ENCODE measurements around the gene RAB42. TPM values are rescaled to one million over a fixed set of nuclear protein-coding genes. Genes with fewer than 3 reads are reported as not detected.
A peak's percentile ranks its signal among the peaks of the same experiment; 100 is the strongest.
"Not testable (repeated sequence)": the region's sequence is repeated elsewhere in the genome, so short reads cannot be mapped to it uniquely, and the experiment has no call there.

RAB42 gene
- total RNA-seq, 1 donor from 2014 or later, result 5.7 TPM

GRCh38 chr1:28581531-28582247, 10.4 kb upstream of the RAB42 start:
- peaks cover 21 to 37% (median 31%) of the 10 kb centered on the region in 3 donors for H3K36me3 ChIP-seq (ENCODE audit: control insufficient read depth in 3 of 3, insufficient read depth in 3 of 3, low read length in 3 of 3)
- H3K27ac ChIP-seq (ENCODE audit: low read depth, low read length), result peak overlapping the region; percentile 87
- peaks cover 15 to 27% (median 19%) of the 10 kb centered on the region in 3 donors for H3K4me1 ChIP-seq (ENCODE audit: control insufficient read depth in 3 of 3, insufficient read depth in 3 of 3, low read length in 3 of 3)

GRCh38 chr1:28582248-28582615, 9.8 kb upstream of the RAB42 start:
- peaks cover 18 to 32% (median 26%) of the 10 kb centered on the region in 3 donors for H3K36me3 ChIP-seq (ENCODE audit: control insufficient read depth in 3 of 3, insufficient read depth in 3 of 3, low read length in 3 of 3)
- peak overlapping the region; percentile 87 for H3K27ac ChIP-seq (ENCODE audit: low read depth, low read length)
- no peaks in the 10 kb centered on the region for H3K9me3 ChIP-seq (ENCODE audit: control insufficient read depth in 3 of 3, low read length in 3 of 3)
- H3K4me3 ChIP-seq (ENCODE audit: low read length in 3 of 3), result peak overlapping the region; percentile 86 to 98 (median 92)
- no peaks in the 10 kb centered on the region for H3K27me3 ChIP-seq (ENCODE audit: control insufficient read depth in 3 of 3, insufficient read depth in 3 of 3, low read length in 3 of 3)
- peaks cover 15 to 27% (median 19%) of the 10 kb centered on the region in 3 donors for H3K4me1 ChIP-seq (ENCODE audit: control insufficient read depth in 3 of 3, insufficient read depth in 3 of 3, low read length in 3 of 3)
- peak overlapping the region; percentile 92 to 94 (median 93) for H3K9ac ChIP-seq (ENCODE audit: low read depth in 1 of 3, low read length in 3 of 3)

More at GRCh38 chr1:28581531-28582247, 10.4 kb upstream of the RAB42 start:
- peak overlapping the region; percentile 86 to 98 (median 92) for H3K4me3 ChIP-seq (ENCODE audit: low read length in 3 of 3)
- no peaks in the 10 kb centered on the region for H3K9me3 ChIP-seq (ENCODE audit: control insufficient read depth in 3 of 3, low read length in 3 of 3)
- H3K27me3 ChIP-seq (ENCODE audit: control insufficient read depth in 3 of 3, insufficient read depth in 3 of 3, low read length in 3 of 3), result no peaks in the 10 kb centered on the region
- H3K9ac ChIP-seq (ENCODE audit: low read depth in 1 of 3, low read length in 3 of 3), result peak overlapping the region; percentile 92 to 94 (median 93)

- not testable (repeated sequence) for H3K27me3 ChIP-seq (ENCODE audit: control insufficient read depth in 3 of 3, insufficient read depth in 3 of 3, low read length in 3 of 3); H3K36me3 ChIP-seq (ENCODE audit: control insufficient read depth in 3 of 3, insufficient read depth in 3 of 3, low read length in 3 of 3); H3K4me3 ChIP-seq (ENCODE audit: low read length in 3 of 3); H3K9me3 ChIP-seq (ENCODE audit: control insufficient read depth in 3 of 3, low read length in 3 of 3); H3K4me1 ChIP-seq (ENCODE audit: control insufficient read depth in 3 of 3, insufficient read depth in 3 of 3, low read length in 3 of 3); H3K27ac ChIP-seq (ENCODE audit: low read depth, low read length); H3K9ac ChIP-seq (ENCODE audit: low read depth in 1 of 3, low read length in 3 of 3)
Observed at GRCh38 chr1:28586585-28587391, 5.3 kb upstream of the RAB42 start.

GRCh38 chr1:28592321-28593071, 431 bp downstream of the RAB42 start:
- no peak overlapping the region for H3K27ac ChIP-seq (ENCODE audit: low read depth, low read length)

GRCh38 chr1:28593988-28594356, 1.9 kb downstream of the RAB42 start:
- H3K27ac ChIP-seq (ENCODE audit: low read depth, low read length); H3K4me3 ChIP-seq (ENCODE audit: low read length in 3 of 3); H3K27me3 ChIP-seq (ENCODE audit: control insufficient read depth in 3 of 3, insufficient read depth in 3 of 3, low read length in 3 of 3); H3K9me3 ChIP-seq (ENCODE audit: control insufficient read depth in 3 of 3, low read length in 3 of 3); H3K4me1 ChIP-seq (ENCODE audit: control insufficient read depth in 3 of 3, insufficient read depth in 3 of 3, low read length in 3 of 3); H3K36me3 ChIP-seq (ENCODE audit: control insufficient read depth in 3 of 3, insufficient read depth in 3 of 3, low read length in 3 of 3); H3K9ac ChIP-seq (ENCODE audit: low read depth in 1 of 3, low read length in 3 of 3): not testable (repeated sequence)

More at GRCh38 chr1:28592321-28593071, 431 bp downstream of the RAB42 start:
- Histone ChIP-seq H3K4me1 (ENCODE audit: control insufficient read depth in 3 of 3, insufficient read depth in 3 of 3, low read length in 3 of 3) (peaks cover 3 to 4% (median 4%) of the 10 kb centered on the region in 3 donors), H3K9me3 (ENCODE audit: control insufficient read depth in 3 of 3, low read length in 3 of 3) (no peaks in the 10 kb centered on the region), H3K36me3 (ENCODE audit: control insufficient read depth in 3 of 3, insufficient read depth in 3 of 3, low read length in 3 of 3) (no peaks in the 10 kb centered on the region), H3K4me3 (ENCODE audit: low read length in 3 of 3) (peak overlapping the region; percentile 59 to 64 (median 59)), H3K27me3 (ENCODE audit: control insufficient read depth in 3 of 3, insufficient read depth in 3 of 3, low read length in 3 of 3) (peaks cover 0 to 3% (median 0%) of the 10 kb centered on the region in 3 donors), H3K9ac (ENCODE audit: low read depth in 1 of 3, low read length in 3 of 3) (peak overlapping the region in 2 of 3 donors; percentile 38 to 66)

- H3K27me3 ChIP-seq (ENCODE audit: control insufficient read depth in 3 of 3, insufficient read depth in 3 of 3, low read length in 3 of 3); H3K4me1 ChIP-seq (ENCODE audit: control insufficient read depth in 3 of 3, insufficient read depth in 3 of 3, low read length in 3 of 3); H3K4me3 ChIP-seq (ENCODE audit: low read length in 3 of 3); H3K9ac ChIP-seq (ENCODE audit: low read depth in 1 of 3, low read length in 3 of 3); H3K36me3 ChIP-seq (ENCODE audit: control insufficient read depth in 3 of 3, insufficient read depth in 3 of 3, low read length in 3 of 3); H3K27ac ChIP-seq (ENCODE audit: low read depth, low read length); H3K9me3 ChIP-seq (ENCODE audit: control insufficient read depth in 3 of 3, low read length in 3 of 3): not testable (repeated sequence)
Observed at GRCh38 chr1:28594686-28595411, 2.8 kb downstream of the RAB42 start.

- no peaks in the 10 kb centered on the region for H3K9me3 ChIP-seq (ENCODE audit: control insufficient read depth in 3 of 3, low read length in 3 of 3)
- peaks cover 3 to 4% (median 4%) of the 10 kb centered on the region in 3 donors for H3K4me1 ChIP-seq (ENCODE audit: control insufficient read depth in 3 of 3, insufficient read depth in 3 of 3, low read length in 3 of 3)
- no peak overlapping the region for H3K27ac ChIP-seq (ENCODE audit: low read depth, low read length)
- peaks cover 0 to 3% (median 0%) of the 10 kb centered on the region in 3 donors for H3K27me3 ChIP-seq (ENCODE audit: control insufficient read depth in 3 of 3, insufficient read depth in 3 of 3, low read length in 3 of 3)
- H3K36me3 ChIP-seq (ENCODE audit: control insufficient read depth in 3 of 3, insufficient read depth in 3 of 3, low read length in 3 of 3), result peaks cover 0 to 2% (median 1%) of the 10 kb centered on the region in 3 donors
- no peak overlapping the region for H3K4me3 ChIP-seq (ENCODE audit: low read length in 3 of 3)
- H3K9ac ChIP-seq (ENCODE audit: low read depth in 1 of 3, low read length in 3 of 3), result no peak overlapping the region
Observed at GRCh38 chr1:28595412-28596191, 3.5 kb downstream of the RAB42 start.

GRCh38 chr1:28596276-28596675, 4.2 kb downstream of the RAB42 start:
- H3K4me3 ChIP-seq (ENCODE audit: low read length in 3 of 3); H3K27me3 ChIP-seq (ENCODE audit: control insufficient read depth in 3 of 3, insufficient read depth in 3 of 3, low read length in 3 of 3); H3K36me3 ChIP-seq (ENCODE audit: control insufficient read depth in 3 of 3, insufficient read depth in 3 of 3, low read length in 3 of 3); H3K9me3 ChIP-seq (ENCODE audit: control insufficient read depth in 3 of 3, low read length in 3 of 3); H3K9ac ChIP-seq (ENCODE audit: low read depth in 1 of 3, low read length in 3 of 3); H3K4me1 ChIP-seq (ENCODE audit: control insufficient read depth in 3 of 3, insufficient read depth in 3 of 3, low read length in 3 of 3); H3K27ac ChIP-seq (ENCODE audit: low read depth, low read length): not testable (repeated sequence)

- no peak overlapping the region for H3K9ac ChIP-seq (ENCODE audit: low read depth in 1 of 3, low read length in 3 of 3)
- H3K9me3 ChIP-seq (ENCODE audit: control insufficient read depth in 3 of 3, low read length in 3 of 3), result no peaks in the 10 kb centered on the region
- H3K4me1 ChIP-seq (ENCODE audit: control insufficient read depth in 3 of 3, insufficient read depth in 3 of 3, low read length in 3 of 3), result peaks cover 0 to 8% (median 7%) of the 10 kb centered on the region in 3 donors
- no peak overlapping the region for H3K4me3 ChIP-seq (ENCODE audit: low read length in 3 of 3)
- H3K27me3 ChIP-seq (ENCODE audit: control insufficient read depth in 3 of 3, insufficient read depth in 3 of 3, low read length in 3 of 3), result no peaks in the 10 kb centered on the region
- H3K27ac ChIP-seq (ENCODE audit: low read depth, low read length), result no peak overlapping the region
- H3K36me3 ChIP-seq (ENCODE audit: control insufficient read depth in 3 of 3, insufficient read depth in 3 of 3, low read length in 3 of 3), result peaks cover 24 to 29% (median 26%) of the 10 kb centered on the region in 3 donors
Observed at GRCh38 chr1:28601696-28602095, 9.6 kb downstream of the RAB42 start.

Data from skeletal muscle tissue (tissue), 4 donors.